Fibroblast of lung (primary cell): ENCODE data around the gene GPR32.

Source experiments
- EZH2 ChIP-seq: IDR thresholded peaks from 2 replicates; pipeline ENCODE4 v1.5.1; 2012; ENCODE audit warnings: low read length, control low read depth, mild to moderate bottlenecking; ENCODE audit errors: missing control alignments
- TF ChIP-seq, protein P1 (sequence below), 2 donors: IDR thresholded peaks in 1 of 2; conservative IDR thresholded peaks in 1 of 2; 1 replicate in 1 of 2; 2 replicates in 1 of 2; pipeline ENCODE4 v1.5.1; 2011 to 2012; ENCODE audit warnings: low read length in 2 of 2, control low read depth in 1 of 2, inconsistent platforms in 1 of 2, low read depth in 1 of 2, mild to moderate bottlenecking in 1 of 2

DNA sequence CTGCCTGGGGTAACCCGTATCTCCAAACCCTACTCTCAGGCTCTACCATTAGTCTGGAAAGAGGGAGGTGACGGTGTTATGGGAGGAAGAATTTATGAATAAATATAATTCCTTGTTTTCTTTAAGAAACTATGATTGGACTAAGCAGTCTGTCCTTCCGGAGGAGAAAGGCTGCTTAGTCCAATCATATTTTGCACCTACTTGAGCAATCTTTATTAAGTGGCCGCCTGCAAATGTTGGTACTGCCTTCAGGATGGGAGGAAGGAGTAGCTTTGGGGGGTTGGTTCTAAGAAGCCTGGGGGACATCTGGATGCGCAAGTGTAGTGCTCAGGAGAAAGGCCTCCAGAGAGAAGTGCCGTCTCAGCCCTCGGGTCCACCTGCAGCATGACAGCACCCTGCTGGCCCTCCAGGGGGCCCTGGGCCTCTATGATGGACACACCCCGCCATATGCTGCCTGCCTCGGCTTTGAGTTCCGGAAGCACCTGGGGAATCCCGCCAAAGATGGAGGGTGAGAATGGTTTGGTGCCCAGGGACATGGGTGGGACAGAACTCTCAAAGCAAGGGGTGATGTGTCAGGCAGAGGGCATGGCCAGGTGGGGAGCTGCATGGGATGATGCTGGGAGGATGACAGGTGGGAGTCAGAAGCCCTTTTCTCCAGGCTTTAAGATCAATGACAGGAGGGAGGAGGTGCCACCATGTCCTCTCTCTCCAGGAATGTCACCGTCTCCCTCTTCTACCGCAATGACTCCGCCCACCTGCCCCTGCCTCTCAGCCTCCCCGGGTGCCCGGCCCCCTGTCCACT is 24.0 kb downstream of the GPR32 start:
- TF ChIP-seq, protein P1, sequence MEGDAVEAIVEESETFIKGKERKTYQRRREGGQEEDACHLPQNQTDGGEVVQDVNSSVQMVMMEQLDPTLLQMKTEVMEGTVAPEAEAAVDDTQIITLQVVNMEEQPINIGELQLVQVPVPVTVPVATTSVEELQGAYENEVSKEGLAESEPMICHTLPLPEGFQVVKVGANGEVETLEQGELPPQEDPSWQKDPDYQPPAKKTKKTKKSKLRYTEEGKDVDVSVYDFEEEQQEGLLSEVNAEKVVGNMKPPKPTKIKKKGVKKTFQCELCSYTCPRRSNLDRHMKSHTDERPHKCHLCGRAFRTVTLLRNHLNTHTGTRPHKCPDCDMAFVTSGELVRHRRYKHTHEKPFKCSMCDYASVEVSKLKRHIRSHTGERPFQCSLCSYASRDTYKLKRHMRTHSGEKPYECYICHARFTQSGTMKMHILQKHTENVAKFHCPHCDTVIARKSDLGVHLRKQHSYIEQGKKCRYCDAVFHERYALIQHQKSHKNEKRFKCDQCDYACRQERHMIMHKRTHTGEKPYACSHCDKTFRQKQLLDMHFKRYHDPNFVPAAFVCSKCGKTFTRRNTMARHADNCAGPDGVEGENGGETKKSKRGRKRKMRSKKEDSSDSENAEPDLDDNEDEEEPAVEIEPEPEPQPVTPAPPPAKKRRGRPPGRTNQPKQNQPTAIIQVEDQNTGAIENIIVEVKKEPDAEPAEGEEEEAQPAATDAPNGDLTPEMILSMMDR (conservative IDR thresholded peaks at IDR 0.05 in 1 of 2, IDR thresholded peaks at IDR 0.05 in 1 of 2; ENCODE audit: low read depth in 1 of 2, low read length in 2 of 2) = no peak
- no peak for TF ChIP-seq EZH2
